Mesothelial cell of epicardium (in vitro differentiated cells): ENCODE measurements around the gene LDB2. TPM values are rescaled to one million over a fixed set of nuclear protein-coding genes. Genes with fewer than 3 reads are reported as not detected.
A peak's percentile ranks its signal among the peaks of the same experiment; 100 is the strongest.

ENCODE experiments used
- DNase-seq, 2 experiments: peaks; one replicate each; pipeline ENCODE4 v3.0.0; 2021; ENCODE audit warnings: low spot score in 2 of 2; ENCODE audit not compliant: unreplicated experiment in 2 of 2
- H3K27ac Mint-ChIP-seq: 2 replicates; pipeline ENCODE4 v1.8.0; 2021; ENCODE audit warnings: mixed read lengths
- H3K27me3 Mint-ChIP-seq: 2 replicates; pipeline ENCODE4 v1.8.0; 2021; ENCODE audit warnings: low read depth, mixed read lengths
- H3K36me3 Mint-ChIP-seq: 2 replicates; pipeline ENCODE4 v1.8.0; 2021; ENCODE audit warnings: mixed read lengths
- H3K4me1 Mint-ChIP-seq: 2 replicates; pipeline ENCODE4 v1.8.0; 2021; ENCODE audit warnings: mixed read lengths
- H3K4me3 Mint-ChIP-seq: 2 replicates; pipeline ENCODE4 v1.8.0; 2021; ENCODE audit warnings: mild to moderate bottlenecking, moderate library complexity, mixed read lengths
- H3K9me3 Mint-ChIP-seq: 2 replicates; pipeline ENCODE4 v1.8.0; 2021; ENCODE audit warnings: mixed read lengths
- CTCF ChIP-seq: fragments of 200-600 bp; sonication (generic); IDR thresholded peaks from one replicate; pipeline ENCODE4 v1.5.0; 2021; ENCODE audit warnings: antibody characterized with exemption; ENCODE audit not compliant: unreplicated experiment
- total RNA-seq: library from RNA; stranded (reverse); gene quantifications from 3 replicates; pipeline ENCODE4 v1.2.1, GENCODE V29; 2021

Gene LDB2
- total RNA-seq, 1 donor from 2014 or later, result 7.6 TPM

- H3K4me3 Mint-ChIP-seq, result no peak overlapping the region
- H3K9me3 Mint-ChIP-seq, result no peaks in the 10 kb centered on the region
- no peak for TF ChIP-seq CTCF
- H3K27me3 Mint-ChIP-seq, result peaks cover 13% of the 10 kb centered on the region
- H3K36me3 Mint-ChIP-seq, result no peaks in the 10 kb centered on the region
- peaks cover 3% of the 10 kb centered on the region for H3K4me1 Mint-ChIP-seq
- H3K27ac Mint-ChIP-seq, result no peak overlapping the region
- DNase-seq, result no peak
These were observed 126.0 kb downstream of the LDB2 start for GRCh38 chr4:16772366-16772850.

- no peak for DNase-seq
- no peaks in the 10 kb centered on the region for H3K9me3 Mint-ChIP-seq
- no peak for TF ChIP-seq CTCF
- H3K27ac Mint-ChIP-seq, result no peak overlapping the region
- peaks cover 3% of the 10 kb centered on the region for H3K4me1 Mint-ChIP-seq
- no peak overlapping the region for H3K4me3 Mint-ChIP-seq
- H3K36me3 Mint-ChIP-seq, result no peaks in the 10 kb centered on the region
- H3K27me3 Mint-ChIP-seq, result peaks cover 18% of the 10 kb centered on the region
These were observed 127.6 kb downstream of the LDB2 start for GRCh38 chr4:16770710-16771285.

- TF ChIP-seq CTCF, result no peak
- Mint-ChIP-seq H3K27me3 (peaks cover 17% of the 10 kb centered on the region), H3K4me1 (peaks cover 3% of the 10 kb centered on the region), H3K27ac (no peak overlapping the region), H3K4me3 (no peak overlapping the region), H3K9me3 (no peaks in the 10 kb centered on the region), H3K36me3 (no peaks in the 10 kb centered on the region)
- DNase-seq, result no peak
These were observed 130.6 kb downstream of the LDB2 start for GRCh38 chr4:16767861-16768260.

GRCh38 chr4:16767251-16767650 lies 131.2 kb downstream of the LDB2 start:
- DNase-seq, result no peak
- no peaks in the 10 kb centered on the region for H3K9me3 Mint-ChIP-seq
- H3K4me3 Mint-ChIP-seq, result no peak overlapping the region
- peaks cover 6% of the 10 kb centered on the region for H3K4me1 Mint-ChIP-seq
- TF ChIP-seq CTCF, result no peak
- H3K27ac Mint-ChIP-seq, result no peak overlapping the region
- peaks cover 17% of the 10 kb centered on the region for H3K27me3 Mint-ChIP-seq
- H3K36me3 Mint-ChIP-seq, result no peaks in the 10 kb centered on the region

- DNase-seq, result no peak
- Mint-ChIP-seq H3K4me3 (no peak overlapping the region), H3K4me1 (peaks cover 17% of the 10 kb centered on the region), H3K27ac (no peak overlapping the region), H3K9me3 (no peaks in the 10 kb centered on the region), H3K36me3 (no peaks in the 10 kb centered on the region), H3K27me3 (peaks cover 18% of the 10 kb centered on the region)
- no peak for TF ChIP-seq CTCF
These were observed 132.9 kb downstream of the LDB2 start for GRCh38 chr4:16765546-16765945.

GRCh38 chr4:16764622-16765021 lies 133.8 kb downstream of the LDB2 start:
- Mint-ChIP-seq H3K9me3 (no peaks in the 10 kb centered on the region), H3K4me1 (peaks cover 26% of the 10 kb centered on the region), H3K4me3 (no peak overlapping the region), H3K36me3 (no peaks in the 10 kb centered on the region), H3K27me3 (peaks cover 19% of the 10 kb centered on the region), H3K27ac (no peak overlapping the region)
- TF ChIP-seq CTCF, result peak; percentile 23
- DNase-seq, result no peak
